ENCODE results near the gene C16orf90. TPM values are rescaled to one million over a fixed set of nuclear protein-coding genes. Genes with fewer than 3 reads are reported as not detected.

The C16orf90 gene
- total and polyA plus RNA-seq, 3 experiments from 2014 or later = not detected

Other genes with a start within 250 kb of the C16orf90 start
- under 1 TPM in 1 of 2 experiments, not detected in 1; 0.18 TPM for gene MEFV, start 238.9 kb downstream of the C16orf90 start, total RNA-seq
- gene MEFV, start 238.9 kb downstream of the C16orf90 start, polyA plus RNA-seq = not detected
- gene ZNF263, start 212.0 kb downstream of the C16orf90 start, total RNA-seq = 10 to 100 TPM; 29.2 to 35.1 TPM
- gene ZNF263, start 212.0 kb downstream of the C16orf90 start, polyA plus RNA-seq = 47.7 TPM
- gene TIGD7, start 190.1 kb downstream of the C16orf90 start, total RNA-seq = 1 to 10 TPM; 5.1 to 5.2 TPM
- 4.9 TPM for gene TIGD7, start 190.1 kb downstream of the C16orf90 start, polyA plus RNA-seq
- 10 to 100 TPM; 37.9 to 42.0 TPM for gene ZNF75A, start 190.0 kb downstream of the C16orf90 start, total RNA-seq
- 22.7 TPM for gene ZNF75A, start 190.0 kb downstream of the C16orf90 start, polyA plus RNA-seq
- gene OR2C1, start 139.6 kb downstream of the C16orf90 start, total RNA-seq = not detected
- 0.15 TPM for gene OR2C1, start 139.6 kb downstream of the C16orf90 start, polyA plus RNA-seq
- 10 to 100 TPM; 13.5 to 15.6 TPM for gene ZSCAN32, start 94.5 kb downstream of the C16orf90 start, total RNA-seq
- 17.3 TPM for gene ZSCAN32, start 94.5 kb downstream of the C16orf90 start, polyA plus RNA-seq
- 10 to 100 TPM; 11.4 to 12.3 TPM for gene ZNF174, start 94.3 kb downstream of the C16orf90 start, total RNA-seq
- 18.8 TPM for gene ZNF174, start 94.3 kb downstream of the C16orf90 start, polyA plus RNA-seq
- gene ZNF597, start 52.0 kb downstream of the C16orf90 start, total RNA-seq = 1 to 10 TPM; 2.4 TPM
- 1.3 TPM for gene ZNF597, start 52.0 kb downstream of the C16orf90 start, polyA plus RNA-seq
- 10 to 100 TPM; 33.1 to 33.9 TPM for gene NAA60, start 51.8 kb downstream of the C16orf90 start, total RNA-seq
- 65.5 TPM for gene NAA60, start 51.8 kb downstream of the C16orf90 start, polyA plus RNA-seq
- 10 to 100 TPM; 15.1 to 17.8 TPM for gene CLUAP1, start 5.5 kb upstream of the C16orf90 start, total RNA-seq
- 23.3 TPM for gene CLUAP1, start 5.5 kb upstream of the C16orf90 start, polyA plus RNA-seq
- gene NLRC3, start 81.9 kb upstream of the C16orf90 start, total RNA-seq = 10 to 100 TPM; 20.5 to 21.3 TPM
- gene NLRC3, start 81.9 kb upstream of the C16orf90 start, polyA plus RNA-seq = 49.8 TPM
- gene SLX4, start 116.1 kb upstream of the C16orf90 start, total RNA-seq = 10 to 100 TPM; 11.6 to 11.7 TPM
- 0.63 TPM for gene SLX4, start 116.1 kb upstream of the C16orf90 start, polyA plus RNA-seq
- gene DNASE1, start 159.2 kb upstream of the C16orf90 start, total RNA-seq = 10 to 100 TPM; 13.5 to 15.0 TPM
- gene DNASE1, start 159.2 kb upstream of the C16orf90 start, polyA plus RNA-seq = 5.8 TPM
- gene TRAP1, start 222.0 kb upstream of the C16orf90 start, total RNA-seq = 100 to 1,000 TPM; 283 to 308 TPM
- 53.5 TPM for gene TRAP1, start 222.0 kb upstream of the C16orf90 start, polyA plus RNA-seq